Fibroblast of skin of back (primary cell): ENCODE measurements around the gene NLRC4.
"Not testable (repeated sequence)": the region's sequence is repeated elsewhere in the genome, so short reads cannot be mapped to it uniquely, and the experiment has no call there.

Experiments
- DNase-seq: peaks from one replicate; pipeline ENCODE4 v3.0.0-alpha.2; 2013

NLRC4 gene

DNA sequence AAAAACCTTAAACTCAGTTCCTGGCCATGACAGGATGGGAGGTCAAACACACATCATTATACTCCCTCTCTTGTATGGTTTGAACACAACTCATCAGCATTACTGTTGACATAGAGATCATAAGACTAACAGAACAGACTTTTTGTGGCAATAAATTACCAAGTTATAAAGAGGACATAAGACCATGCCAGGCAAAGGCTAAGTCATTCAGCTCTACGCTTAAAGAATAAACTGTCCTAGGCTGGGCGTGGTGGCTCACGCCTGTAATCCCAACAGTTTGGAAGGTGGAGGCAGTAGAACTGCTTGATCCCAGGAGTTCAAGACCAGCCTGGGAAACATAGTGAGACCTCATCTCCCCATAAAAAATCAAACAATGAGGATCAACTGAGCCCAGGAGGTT is 16.4 kb downstream of the NLRC4 start:
- no peak for DNase-seq

- DNase-seq = no peak
These were observed 17.8 kb downstream of the NLRC4 start for GRCh38 chr2:32246911-32247310.

DNA sequence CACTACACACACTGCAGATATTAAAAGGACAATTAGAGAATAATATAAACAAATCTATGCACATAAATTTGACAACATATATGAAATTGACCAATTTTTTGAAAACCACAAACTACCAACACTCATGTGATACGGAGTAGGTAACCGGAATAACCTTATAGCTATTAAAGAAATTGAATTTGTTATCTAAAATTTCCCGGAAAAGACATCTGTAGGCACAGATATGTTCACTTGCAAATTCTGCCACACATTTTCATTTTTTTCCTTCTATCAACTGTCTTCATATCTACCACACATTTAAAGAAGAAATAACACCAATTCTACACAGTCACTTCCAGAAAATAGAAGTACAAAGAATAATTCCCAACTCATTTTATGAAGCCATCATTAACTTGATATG is 22.4 kb downstream of the NLRC4 start:
- no peak for DNase-seq

GRCh38 chr2:32237996-32238395 is 26.7 kb downstream of the NLRC4 start:
- DNase-seq = no peak

- no peak for DNase-seq
These were observed 27.2 kb downstream of the NLRC4 start for GRCh38 chr2:32237488-32237887.

GRCh38 chr2:32235315-32235714 is 29.4 kb downstream of the NLRC4 start:
- no peak for DNase-seq

GRCh38 chr2:32231959-32232358 is 32.7 kb downstream of the NLRC4 start:
- DNase-seq = no peak

DNA sequence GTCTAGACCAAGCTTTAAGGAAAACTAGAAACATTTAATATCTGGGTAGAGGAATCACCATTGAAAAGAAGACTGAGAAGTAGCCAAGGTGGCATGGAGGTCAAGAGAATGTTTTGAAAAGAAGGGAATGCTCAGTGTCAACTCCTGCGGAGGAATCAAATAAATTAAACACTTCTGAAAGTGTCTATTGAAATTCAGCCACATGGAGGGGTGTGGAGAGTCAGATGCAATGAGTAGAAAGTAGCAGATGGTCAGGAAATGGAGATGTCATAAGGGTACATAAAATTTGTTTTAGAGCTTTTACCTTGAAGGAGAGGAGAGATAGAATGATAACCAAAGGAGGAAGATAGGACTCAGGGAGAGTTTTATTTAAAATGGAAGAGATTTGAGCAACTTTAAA is 35.1 kb downstream of the NLRC4 start:
- no peak for DNase-seq

DNA sequence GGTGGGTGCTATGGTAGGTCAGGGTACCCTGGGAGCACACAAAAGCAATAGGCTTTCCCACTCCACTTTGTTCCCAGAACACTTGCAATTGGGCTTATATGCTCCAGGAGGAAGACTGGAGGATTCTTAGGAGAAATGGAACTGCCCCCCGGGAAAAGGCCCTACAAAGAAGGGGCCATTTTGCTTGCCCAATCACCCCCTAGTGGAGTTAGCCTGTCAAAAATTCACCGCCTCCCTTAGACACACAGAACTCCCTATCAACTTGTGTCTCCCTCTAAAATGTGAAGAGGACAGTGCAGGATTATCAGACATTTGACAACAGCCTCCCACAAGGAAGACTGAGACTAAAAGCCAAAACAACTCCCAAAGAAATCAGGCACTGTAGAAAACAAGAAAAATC is 36.5 kb downstream of the NLRC4 start:
- no peak for DNase-seq

GRCh38 chr2:32227492-32227891 is 37.2 kb downstream of the NLRC4 start:
- DNase-seq = no peak

GRCh38 chr2:32222966-32223365 is 41.7 kb downstream of the NLRC4 start:
- DNase-seq = no peak

- DNase-seq = no peak
These were observed 44.2 kb downstream of the NLRC4 start for GRCh38 chr2:32220445-32220844.

- DNase-seq = no peak
These were observed 52.4 kb downstream of the NLRC4 start for GRCh38 chr2:32212295-32212694.

- no peak for DNase-seq
These were observed 53.8 kb downstream of the NLRC4 start for GRCh38 chr2:32210767-32211408.

- not testable (repeated sequence) for DNase-seq
These were observed 61.3 kb downstream of the NLRC4 start for GRCh38 chr2:32203428-32203827.

- DNase-seq = no peak
These were observed 63.9 kb downstream of the NLRC4 start for GRCh38 chr2:32200814-32201213.

- DNase-seq = no peak
These were observed 72.3 kb downstream of the NLRC4 start for GRCh38 chr2:32192418-32192817.

DNA sequence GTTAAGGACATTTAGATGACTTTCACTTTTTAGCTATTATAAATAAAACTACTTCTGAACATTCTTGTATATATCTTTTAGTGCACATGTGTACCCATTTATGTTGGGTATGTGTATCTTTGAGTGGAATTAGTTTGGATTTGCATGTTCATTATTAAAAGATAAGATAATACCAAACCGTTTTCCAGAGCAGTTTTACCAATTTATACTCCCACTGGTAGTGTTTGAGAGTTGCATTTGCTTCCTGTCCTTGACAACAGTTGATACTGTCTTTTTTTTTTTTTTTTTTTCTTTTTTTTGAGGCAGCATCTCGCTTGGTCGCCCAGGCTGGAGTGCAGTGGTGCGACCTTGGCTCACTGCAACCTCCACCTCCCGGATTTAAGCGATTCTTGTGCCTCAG is 75.7 kb downstream of the NLRC4 start:
- no peak for DNase-seq

DNA sequence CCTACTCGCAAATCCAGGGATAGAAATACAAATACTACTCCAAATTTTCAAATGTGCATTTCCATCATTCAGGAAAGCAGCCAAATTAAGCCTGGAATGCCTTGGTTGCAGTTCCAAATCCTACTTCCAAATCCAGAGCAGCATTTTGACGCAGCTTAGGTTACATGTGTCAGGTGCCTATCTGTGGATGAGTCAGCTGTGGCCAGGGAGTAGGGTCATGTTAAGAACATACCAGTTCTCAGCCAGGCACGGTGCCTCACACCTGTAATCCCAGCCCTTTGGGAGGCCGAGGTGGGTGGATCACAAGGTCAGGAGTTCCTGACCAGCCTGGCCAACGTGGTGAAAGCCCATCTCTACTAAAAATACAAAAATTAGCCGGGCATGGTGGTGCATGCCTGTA is 82.0 kb downstream of the NLRC4 start:
- no peak for DNase-seq
